OCI-LY1 (cell line): ENCODE measurements around the gene FBXO10.

Experiments
- H2AFZ ChIP-seq: fragments of 200-600 bp; sonication (generic), shearing (Covaris generic); 2 replicates; pipeline ENCODE4 v1.6.0; 2014; ENCODE audit warnings: antibody characterized with exemption, mild to moderate bottlenecking, low read length
- H3F3A ChIP-seq: fragments of 200-600 bp; sonication (generic), shearing (Covaris generic); 2 replicates; pipeline ENCODE4 v1.6.0; 2014; ENCODE audit warnings: mild to moderate bottlenecking, antibody characterized with exemption, low read length, moderate library complexity; ENCODE audit not compliant: insufficient read depth
- H3K27ac ChIP-seq: fragments of 200-600 bp; sonication (generic); 2 replicates; pipeline ENCODE4 v1.5.1; 2014; ENCODE audit warnings: low read length, mixed run types, mild to moderate bottlenecking, low read depth; ENCODE audit not compliant: poor library complexity, severe bottlenecking
- H3K27me3 ChIP-seq: fragments of 200-600 bp; sonication (generic); 2 replicates; pipeline ENCODE4 v1.6.0; 2014; ENCODE audit warnings: antibody characterized with exemption, mild to moderate bottlenecking, low read length, moderate library complexity; ENCODE audit not compliant: insufficient read depth
- H3K36me3 ChIP-seq: fragments of 200-600 bp; sonication (generic); 2 replicates; pipeline ENCODE4 v1.6.1; 2014; ENCODE audit warnings: mild to moderate bottlenecking, antibody characterized with exemption, low read length, moderate library complexity, mixed read lengths; ENCODE audit not compliant: insufficient read depth
- H3K4me1 ChIP-seq: fragments of 200-600 bp; sonication (generic); 2 replicates; pipeline ENCODE4 v1.5.1; 2014; ENCODE audit warnings: mild to moderate bottlenecking, low read length, moderate library complexity; ENCODE audit not compliant: insufficient read depth, severe bottlenecking
- H3K4me2 ChIP-seq: fragments of 200-600 bp; sonication (generic), shearing (Covaris generic); 2 replicates; pipeline ENCODE4 v1.6.1; 2014; ENCODE audit warnings: low read length
- H3K4me3 ChIP-seq: fragments of 200-600 bp; sonication (generic); 2 replicates; pipeline ENCODE4 v1.5.1; 2014; ENCODE audit warnings: low read length, low read depth, mild to moderate bottlenecking, mixed read lengths; ENCODE audit not compliant: poor library complexity, severe bottlenecking
- H3K79me2 ChIP-seq: fragments of 200-600 bp; shearing (Covaris generic); 2 replicates; pipeline ENCODE4 v1.6.1; 2016; ENCODE audit warnings: mixed run types, low read length, mixed read lengths; ENCODE audit not compliant: insufficient read depth
- H3K9ac ChIP-seq: fragments of 200-600 bp; sonication (generic), shearing (Covaris generic); 2 replicates; pipeline ENCODE4 v1.6.1; 2014; ENCODE audit warnings: mild to moderate bottlenecking, low read length, mixed read lengths
- H3K9me2 ChIP-seq: fragments of 200-600 bp; sonication (generic), shearing (Covaris generic); 2 replicates; pipeline ENCODE4 v1.6.1; 2014; ENCODE audit warnings: low read depth, mild to moderate bottlenecking, low read length, mixed read lengths
- H3K9me3 ChIP-seq: fragments of 200-600 bp; shearing (Covaris generic); 2 replicates; pipeline ENCODE4 v1.6.1; 2014; ENCODE audit warnings: low read length, mixed read lengths
- H4K20me1 ChIP-seq: fragments of 200-600 bp; sonication (generic), shearing (Covaris generic); 2 replicates; pipeline ENCODE4 v1.6.0; 2016; ENCODE audit warnings: mild to moderate bottlenecking, low read length; ENCODE audit not compliant: insufficient read depth
- EZH2 ChIP-seq: fragments of 200-600 bp; sonication (generic), shearing (Covaris generic); IDR thresholded peaks from 2 replicates; pipeline ENCODE4 v1.8.0; 2017; ENCODE audit warnings: borderline replicate concordance, mixed run types, mild to moderate bottlenecking, antibody characterized with exemption, low read length, moderate library complexity, mixed read lengths
- TF ChIP-seq, protein P1 (sequence below): fragments of 200-600 bp; sonication (generic), shearing (Covaris generic); IDR thresholded peaks from 2 replicates; pipeline ENCODE4 v1.5.1; 2017; ENCODE audit warnings: mild to moderate bottlenecking, antibody characterized with exemption, low read length, moderate library complexity, mixed read lengths

FBXO10 gene

DNA sequence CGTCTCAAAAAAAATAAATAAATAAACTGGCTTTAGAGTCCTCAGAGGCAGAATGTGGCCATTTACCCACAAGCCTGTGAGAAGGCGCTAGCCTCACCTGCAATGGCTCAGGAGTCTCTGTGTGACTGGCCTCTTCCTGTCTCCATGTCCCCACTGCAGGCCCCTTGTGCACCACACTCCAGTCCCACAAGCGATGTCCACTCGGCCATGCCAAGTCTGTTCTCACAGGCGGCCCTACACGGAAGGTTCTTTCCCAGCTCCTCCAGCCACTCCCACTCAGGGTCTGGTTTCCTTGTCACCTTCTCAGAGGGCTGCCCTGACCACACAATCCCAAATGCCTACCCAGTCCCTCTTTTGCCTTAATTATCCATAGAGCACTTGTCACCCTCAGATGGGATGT is 52.3 kb downstream of the FBXO10 start:
- no peak overlapping the region for H3K9ac ChIP-seq
- no peak for TF ChIP-seq EZH2
- TF ChIP-seq, protein P1, sequence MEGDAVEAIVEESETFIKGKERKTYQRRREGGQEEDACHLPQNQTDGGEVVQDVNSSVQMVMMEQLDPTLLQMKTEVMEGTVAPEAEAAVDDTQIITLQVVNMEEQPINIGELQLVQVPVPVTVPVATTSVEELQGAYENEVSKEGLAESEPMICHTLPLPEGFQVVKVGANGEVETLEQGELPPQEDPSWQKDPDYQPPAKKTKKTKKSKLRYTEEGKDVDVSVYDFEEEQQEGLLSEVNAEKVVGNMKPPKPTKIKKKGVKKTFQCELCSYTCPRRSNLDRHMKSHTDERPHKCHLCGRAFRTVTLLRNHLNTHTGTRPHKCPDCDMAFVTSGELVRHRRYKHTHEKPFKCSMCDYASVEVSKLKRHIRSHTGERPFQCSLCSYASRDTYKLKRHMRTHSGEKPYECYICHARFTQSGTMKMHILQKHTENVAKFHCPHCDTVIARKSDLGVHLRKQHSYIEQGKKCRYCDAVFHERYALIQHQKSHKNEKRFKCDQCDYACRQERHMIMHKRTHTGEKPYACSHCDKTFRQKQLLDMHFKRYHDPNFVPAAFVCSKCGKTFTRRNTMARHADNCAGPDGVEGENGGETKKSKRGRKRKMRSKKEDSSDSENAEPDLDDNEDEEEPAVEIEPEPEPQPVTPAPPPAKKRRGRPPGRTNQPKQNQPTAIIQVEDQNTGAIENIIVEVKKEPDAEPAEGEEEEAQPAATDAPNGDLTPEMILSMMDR: no peak

DNA sequence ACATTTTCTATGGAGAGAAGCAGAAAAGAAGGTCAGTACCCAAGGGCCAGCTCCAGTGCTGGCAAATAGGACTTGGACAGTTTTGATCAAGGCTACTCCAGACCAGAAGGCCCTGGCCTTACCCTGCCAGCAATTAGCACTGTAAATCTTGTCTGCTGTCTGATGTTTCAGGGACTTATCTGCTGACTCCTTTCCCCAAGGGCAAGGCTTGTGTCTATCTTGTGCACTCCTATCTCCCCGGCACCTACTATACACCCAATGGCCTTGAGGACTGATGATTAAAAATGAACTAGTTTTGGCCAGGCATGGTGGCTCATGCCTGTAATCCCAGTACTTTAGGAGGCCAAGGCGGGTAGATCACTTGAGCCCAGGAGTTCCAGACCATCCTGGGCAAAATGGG is 53.2 kb downstream of the FBXO10 start:
- H3K27me3 ChIP-seq: no peaks in the 10 kb centered on the region
- H3K27ac ChIP-seq: no peak overlapping the region
- no peak overlapping the region for H3K4me2 ChIP-seq
- H2AFZ ChIP-seq: no peak overlapping the region
- H3K4me3 ChIP-seq: no peak overlapping the region
- no peaks in the 10 kb centered on the region for H4K20me1 ChIP-seq
- TF ChIP-seq EZH2: no peak
- TF ChIP-seq, protein P1: no peak
- no peaks in the 10 kb centered on the region for H3F3A ChIP-seq
- H3K9me2 ChIP-seq: no peaks in the 10 kb centered on the region
- no peaks in the 10 kb centered on the region for H3K9me3 ChIP-seq
- H3K9ac ChIP-seq: no peak overlapping the region
- peaks cover 75% of the 10 kb centered on the region for H3K36me3 ChIP-seq
- no peaks in the 10 kb centered on the region for H3K79me2 ChIP-seq
- H3K4me1 ChIP-seq: no peaks in the 10 kb centered on the region

More for the DNA sequence above, 52.3 kb downstream of the FBXO10 start:
- Histone ChIP-seq H3K9me3 (no peaks in the 10 kb centered on the region), H3F3A (no peaks in the 10 kb centered on the region), H3K4me1 (peaks cover 9% of the 10 kb centered on the region), H3K4me2 (no peak overlapping the region), H3K4me3 (no peak overlapping the region), H3K36me3 (peaks cover 75% of the 10 kb centered on the region), H3K9me2 (no peaks in the 10 kb centered on the region), H3K79me2 (no peaks in the 10 kb centered on the region), H3K27ac (no peak overlapping the region), H4K20me1 (no peaks in the 10 kb centered on the region), H2AFZ (no peak overlapping the region), H3K27me3 (no peaks in the 10 kb centered on the region)

DNA sequence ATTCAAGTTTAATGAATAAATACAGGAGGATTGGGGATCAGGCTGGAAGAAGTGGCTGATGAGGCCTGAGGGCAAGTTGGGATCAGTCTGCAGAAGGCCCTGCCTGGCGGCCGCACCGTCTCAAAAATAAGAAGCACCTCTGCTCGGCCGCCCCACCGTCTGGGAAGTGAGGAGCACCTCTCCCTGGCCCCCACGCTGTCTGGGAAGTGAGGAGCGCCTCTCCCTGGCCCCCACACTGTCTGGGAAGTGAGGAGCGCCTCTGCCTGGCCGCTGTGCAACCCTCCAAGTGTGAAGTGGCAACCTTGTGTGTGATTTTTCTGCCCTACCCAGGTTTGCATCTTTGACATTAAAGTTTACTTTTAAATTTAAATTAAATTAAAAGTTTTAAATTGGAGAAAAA is 55.1 kb downstream of the FBXO10 start:
- Histone ChIP-seq H3K9me2 (no peaks in the 10 kb centered on the region), H3K9ac (no peak overlapping the region), H3K27me3 (no peaks in the 10 kb centered on the region), H2AFZ (no peak overlapping the region), H3K4me1 (no peaks in the 10 kb centered on the region), H3K4me3 (no peak overlapping the region), H3F3A (no peaks in the 10 kb centered on the region), H3K36me3 (peaks cover 62% of the 10 kb centered on the region), H3K79me2 (no peaks in the 10 kb centered on the region), H4K20me1 (no peaks in the 10 kb centered on the region), H3K9me3 (no peaks in the 10 kb centered on the region), H3K4me2 (no peak overlapping the region), H3K27ac (no peak overlapping the region)
- TF ChIP-seq, protein P1: no peak
- TF ChIP-seq EZH2: no peak
